ENCODE results near the gene SMTNL1. TPM values are rescaled to one million over a fixed set of nuclear protein-coding genes. Genes with fewer than 3 reads are reported as not detected.

Gene SMTNL1
- total RNA-seq, 1 experiment from 2014 or later, result not detected

DNA sequence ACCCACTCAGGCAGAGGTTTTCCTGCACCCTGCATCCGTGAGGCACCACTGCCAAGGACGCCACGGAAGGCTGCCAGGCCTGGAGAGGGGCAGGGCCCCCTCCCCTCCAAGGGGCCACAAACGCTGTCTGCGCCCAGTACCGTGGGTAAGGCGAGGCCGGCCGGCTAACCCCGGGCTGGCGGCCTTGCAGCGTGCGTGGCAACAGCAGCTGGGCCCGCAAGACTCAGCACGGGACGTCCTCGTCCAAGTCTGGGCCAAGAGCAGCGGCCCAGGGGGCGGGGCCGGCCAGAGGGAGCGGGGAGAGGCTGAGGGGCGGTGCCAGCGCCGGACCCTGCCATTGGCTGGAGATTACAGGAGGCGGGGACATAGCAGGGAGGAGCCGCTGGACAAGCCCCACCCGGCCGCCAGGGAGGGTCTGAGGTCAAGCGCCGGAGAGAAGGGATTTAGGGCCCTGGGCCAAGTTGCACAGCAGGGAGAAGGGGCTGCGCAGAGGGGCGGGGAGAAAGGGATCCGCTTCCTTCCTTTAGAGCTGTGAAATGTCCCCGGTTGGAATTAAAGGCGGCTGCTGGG lies 37.9 kb upstream of the SMTNL1 start:
- Histone ChIP-seq H3K79me2 (ENCODE audit: insufficient read depth, low read length) (no peaks in the 10 kb centered on the region), H3K4ac (ENCODE audit: low read depth, low read length) (no peak overlapping the region), H3K23me2 (ENCODE audit: insufficient read length, low read depth, low read length, poor library complexity, severe bottlenecking) (no peaks in the 10 kb centered on the region), H3K9me3 (ENCODE audit: control insufficient read depth, low read depth, low read length) (no peaks in the 10 kb centered on the region), H3K23ac (ENCODE audit: insufficient read length, low read depth, low read length) (no peak overlapping the region), H3T11ph (ENCODE audit: low read length) (no peak overlapping the region), H2BK5ac (ENCODE audit: insufficient read length, low read length) (no peak overlapping the region), H2BK20ac (ENCODE audit: low read depth, low read length, poor library complexity, severe bottlenecking) (no peak overlapping the region), H4K91ac (ENCODE audit: insufficient read length, low read depth, low read length) (no peak overlapping the region), H3K4me1 (ENCODE audit: insufficient read depth, low read length) (peaks cover 6% of the 10 kb centered on the region; the same call in 1 of the 2 replicates), H4K8ac (replicated peaks; ENCODE audit: insufficient read length, low read depth, low read length) (no peak overlapping the region), H3K79me1 (ENCODE audit: insufficient read depth, low read depth, low read length, poor library complexity, severe bottlenecking) (no peaks in the 10 kb centered on the region), H3K27me3 (ENCODE audit: insufficient read depth, low read length) (no peaks in the 10 kb centered on the region), H3K18ac (ENCODE audit: insufficient read length, low read depth, low read length) (no peak overlapping the region), H4K20me1 (ENCODE audit: control insufficient read depth, insufficient read depth, insufficient read length) (peaks cover under 1% of the 10 kb centered on the region), H4K5ac (ENCODE audit: insufficient read length, low read depth, low read length) (no peak overlapping the region), H2AK5ac (ENCODE audit: insufficient read length, low read length) (no peak overlapping the region), H2AFZ (ENCODE audit: low read length) (no peak overlapping the region), H2BK15ac (ENCODE audit: low read depth, low read length) (no peak overlapping the region), H3K56ac (ENCODE audit: insufficient read length, low read depth, low read length) (no peak overlapping the region), H3K4me2 (ENCODE audit: insufficient read depth, insufficient read length, low read length) (peak overlapping the region; percentile 28), H3K9ac (ENCODE audit: extremely low read depth, insufficient read length, low read length) (no peak overlapping the region), H2BK120ac (ENCODE audit: low read depth, low read length, poor library complexity, severe bottlenecking) (no peak overlapping the region), H3K14ac (ENCODE audit: insufficient read depth, low read length) (no peak overlapping the region), H2BK12ac (ENCODE audit: insufficient read length, low read depth, low read length) (no peak overlapping the region), H3K27ac (ENCODE audit: insufficient read length, low read depth, low read length) (no peak overlapping the region)
- no CpG with 5 or more reads among the region's 35 CpGs for WGBS (ENCODE audit: extremely low coverage, insufficient read length, low lambda C conversion rate)
- TF ChIP-seq, protein P1, sequence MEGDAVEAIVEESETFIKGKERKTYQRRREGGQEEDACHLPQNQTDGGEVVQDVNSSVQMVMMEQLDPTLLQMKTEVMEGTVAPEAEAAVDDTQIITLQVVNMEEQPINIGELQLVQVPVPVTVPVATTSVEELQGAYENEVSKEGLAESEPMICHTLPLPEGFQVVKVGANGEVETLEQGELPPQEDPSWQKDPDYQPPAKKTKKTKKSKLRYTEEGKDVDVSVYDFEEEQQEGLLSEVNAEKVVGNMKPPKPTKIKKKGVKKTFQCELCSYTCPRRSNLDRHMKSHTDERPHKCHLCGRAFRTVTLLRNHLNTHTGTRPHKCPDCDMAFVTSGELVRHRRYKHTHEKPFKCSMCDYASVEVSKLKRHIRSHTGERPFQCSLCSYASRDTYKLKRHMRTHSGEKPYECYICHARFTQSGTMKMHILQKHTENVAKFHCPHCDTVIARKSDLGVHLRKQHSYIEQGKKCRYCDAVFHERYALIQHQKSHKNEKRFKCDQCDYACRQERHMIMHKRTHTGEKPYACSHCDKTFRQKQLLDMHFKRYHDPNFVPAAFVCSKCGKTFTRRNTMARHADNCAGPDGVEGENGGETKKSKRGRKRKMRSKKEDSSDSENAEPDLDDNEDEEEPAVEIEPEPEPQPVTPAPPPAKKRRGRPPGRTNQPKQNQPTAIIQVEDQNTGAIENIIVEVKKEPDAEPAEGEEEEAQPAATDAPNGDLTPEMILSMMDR (conservative IDR thresholded peaks at IDR 0.05), result no peak
- Mint-ChIP-seq H3K9me3 (no peaks in the 10 kb centered on the region), H3K27me3 (ENCODE audit: low read depth) (no peaks in the 10 kb centered on the region; the same call in 1 of the 2 replicates), H3K4me3 (peak overlapping the region; percentile 6 to 72; a peak in 4 of 5 replicates), H3K27ac (peak overlapping the region; percentile 67 to 94 (median 89); a peak in 5 of 7 replicates), H3K4me1 (peaks cover 28 to 59% of the 10 kb centered on the region in 2 experiments), H3K36me3 (ENCODE audit: insufficient read depth in 1 of 3, low read depth in 3 of 3) (peaks cover 20 to 36% (median 21%) of the 10 kb centered on the region in 3 experiments; a peak in 6 of 7 replicates)
- DNase-seq, result peak; percentile 99

All from H9 (cell line).